ENCODE data around the gene MST1.

The MST1 gene

DNA sequence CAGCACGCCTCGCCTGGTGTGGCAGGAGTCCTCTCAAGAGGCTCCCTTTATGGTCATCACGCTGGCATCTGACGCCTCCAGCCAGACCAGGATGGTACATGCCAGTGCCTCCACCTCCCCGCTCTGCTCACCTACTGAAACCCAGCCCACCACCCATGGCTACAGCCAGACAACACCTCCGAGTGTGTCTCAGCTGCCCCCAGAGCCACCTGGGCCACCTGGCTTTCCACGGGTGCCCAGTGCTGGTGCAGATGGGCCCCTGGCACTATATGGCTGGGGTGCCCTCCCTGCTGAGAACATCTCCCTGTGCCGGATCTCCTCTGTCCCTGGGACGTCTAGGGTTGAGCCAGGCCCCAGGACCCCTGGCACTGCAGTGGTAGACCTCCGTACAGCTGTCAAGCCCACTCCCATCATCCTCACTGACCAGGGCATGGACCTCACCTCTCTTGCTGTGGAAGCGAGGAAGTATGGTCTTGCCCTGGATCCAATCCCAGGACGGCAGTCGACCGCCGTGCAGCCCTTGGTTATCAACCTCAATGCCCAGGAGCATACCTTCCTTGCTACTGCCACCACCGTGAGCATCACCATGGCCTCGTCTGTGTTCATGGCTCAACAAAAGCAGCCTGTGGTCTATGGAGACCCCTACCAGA lies 35.0 kb downstream of the MST1 start:
- no peak for TF ChIP-seq EZH2phosphoT487 (IDR thresholded peaks at IDR 0.05; ENCODE audit: low read depth)
- TF ChIP-seq, protein P1, sequence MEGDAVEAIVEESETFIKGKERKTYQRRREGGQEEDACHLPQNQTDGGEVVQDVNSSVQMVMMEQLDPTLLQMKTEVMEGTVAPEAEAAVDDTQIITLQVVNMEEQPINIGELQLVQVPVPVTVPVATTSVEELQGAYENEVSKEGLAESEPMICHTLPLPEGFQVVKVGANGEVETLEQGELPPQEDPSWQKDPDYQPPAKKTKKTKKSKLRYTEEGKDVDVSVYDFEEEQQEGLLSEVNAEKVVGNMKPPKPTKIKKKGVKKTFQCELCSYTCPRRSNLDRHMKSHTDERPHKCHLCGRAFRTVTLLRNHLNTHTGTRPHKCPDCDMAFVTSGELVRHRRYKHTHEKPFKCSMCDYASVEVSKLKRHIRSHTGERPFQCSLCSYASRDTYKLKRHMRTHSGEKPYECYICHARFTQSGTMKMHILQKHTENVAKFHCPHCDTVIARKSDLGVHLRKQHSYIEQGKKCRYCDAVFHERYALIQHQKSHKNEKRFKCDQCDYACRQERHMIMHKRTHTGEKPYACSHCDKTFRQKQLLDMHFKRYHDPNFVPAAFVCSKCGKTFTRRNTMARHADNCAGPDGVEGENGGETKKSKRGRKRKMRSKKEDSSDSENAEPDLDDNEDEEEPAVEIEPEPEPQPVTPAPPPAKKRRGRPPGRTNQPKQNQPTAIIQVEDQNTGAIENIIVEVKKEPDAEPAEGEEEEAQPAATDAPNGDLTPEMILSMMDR (IDR thresholded peaks at IDR 0.05; ENCODE audit: low read depth, low read length), result no peak
- Histone ChIP-seq H3K9ac (ENCODE audit: low read length) (no peak overlapping the region), H2AFZ (ENCODE audit: low read depth, low read length) (no peak overlapping the region), H4K20me1 (ENCODE audit: insufficient read depth, low read length) (no peaks in the 10 kb centered on the region), H3K36me3 (replicated peaks; ENCODE audit: low read depth, low read length) (no peaks in the 10 kb centered on the region), H3K79me2 (ENCODE audit: low read length) (no peaks in the 10 kb centered on the region), H3K27me3 (ENCODE audit: low read depth, low read length) (no peaks in the 10 kb centered on the region), H3K4me3 (ENCODE audit: low read length) (no peak overlapping the region), H3K9me3 (ENCODE audit: insufficient read depth, low read length) (no peaks in the 10 kb centered on the region), H3K4me2 (ENCODE audit: low read length) (no peak overlapping the region), H3K27ac (ENCODE audit: low read length) (no peak overlapping the region), H3K4me1 (ENCODE audit: low read length) (no peaks in the 10 kb centered on the region)

DNA sequence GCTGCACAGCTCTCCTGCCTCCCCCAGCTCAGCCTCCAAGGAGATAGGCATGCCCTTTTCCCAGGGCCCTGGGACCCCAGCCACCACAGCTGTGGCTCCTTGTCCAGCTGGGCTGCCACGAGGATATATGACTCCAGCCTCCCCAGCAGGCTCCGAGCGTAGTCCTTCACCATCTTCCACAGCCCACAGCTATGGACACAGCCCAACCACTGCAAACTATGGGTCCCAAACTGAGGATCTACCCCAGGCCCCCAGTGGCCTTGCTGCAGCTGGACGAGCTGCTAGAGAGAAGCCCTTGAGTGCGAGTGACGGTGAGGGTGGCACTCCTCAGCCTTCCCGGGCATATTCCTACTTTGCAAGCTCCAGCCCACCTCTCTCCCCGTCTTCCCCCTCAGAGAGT lies 35.7 kb downstream of the MST1 start:
- TF ChIP-seq, protein P1 (IDR thresholded peaks at IDR 0.05; ENCODE audit: low read depth, low read length), result no peak
- no peak for TF ChIP-seq EZH2phosphoT487 (IDR thresholded peaks at IDR 0.05; ENCODE audit: low read depth)
- no peaks in the 10 kb centered on the region for H3K9me3 ChIP-seq (ENCODE audit: insufficient read depth, low read length)
- H3K79me2 ChIP-seq (ENCODE audit: low read length), result no peaks in the 10 kb centered on the region
- H3K4me2 ChIP-seq (ENCODE audit: low read length), result no peak overlapping the region
- no peak overlapping the region for H3K9ac ChIP-seq (ENCODE audit: low read length)
- H3K27ac ChIP-seq (ENCODE audit: low read length), result no peak overlapping the region
- H3K27me3 ChIP-seq (ENCODE audit: low read depth, low read length), result no peaks in the 10 kb centered on the region
- H3K36me3 ChIP-seq (replicated peaks; ENCODE audit: low read depth, low read length), result no peaks in the 10 kb centered on the region
- H3K4me3 ChIP-seq (ENCODE audit: low read length), result no peak overlapping the region
- no peaks in the 10 kb centered on the region for H3K4me1 ChIP-seq (ENCODE audit: low read length)
- no peak overlapping the region for H2AFZ ChIP-seq (ENCODE audit: low read depth, low read length)
- no peaks in the 10 kb centered on the region for H4K20me1 ChIP-seq (ENCODE audit: insufficient read depth, low read length)

DNA sequence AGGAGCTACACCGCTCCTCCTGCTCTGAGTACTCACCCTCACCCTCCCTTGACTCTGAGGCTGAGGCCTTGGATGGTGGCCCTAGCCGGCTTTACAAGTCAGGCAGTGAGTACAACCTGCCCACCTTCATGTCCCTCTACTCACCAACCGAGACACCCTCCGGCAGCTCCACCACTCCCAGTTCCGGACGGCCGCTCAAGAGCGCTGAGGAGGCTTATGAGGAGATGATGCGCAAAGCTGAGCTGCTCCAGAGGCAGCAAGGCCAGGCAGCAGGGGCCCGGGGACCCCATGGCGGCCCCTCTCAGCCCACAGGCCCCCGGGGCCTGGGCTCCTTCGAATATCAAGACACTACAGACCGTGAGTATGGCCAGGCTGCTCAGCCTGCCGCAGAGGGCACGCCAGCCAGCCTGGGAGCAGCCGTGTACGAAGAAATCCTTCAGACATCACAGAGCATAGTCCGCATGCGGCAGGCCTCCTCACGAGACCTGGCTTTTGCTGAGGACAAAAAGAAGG lies 36.3 kb downstream of the MST1 start:
- Histone ChIP-seq H3K4me2 (ENCODE audit: low read length) (no peak overlapping the region), H3K4me3 (ENCODE audit: low read length) (no peak overlapping the region), H3K9ac (ENCODE audit: low read length) (no peak overlapping the region)

DNA sequence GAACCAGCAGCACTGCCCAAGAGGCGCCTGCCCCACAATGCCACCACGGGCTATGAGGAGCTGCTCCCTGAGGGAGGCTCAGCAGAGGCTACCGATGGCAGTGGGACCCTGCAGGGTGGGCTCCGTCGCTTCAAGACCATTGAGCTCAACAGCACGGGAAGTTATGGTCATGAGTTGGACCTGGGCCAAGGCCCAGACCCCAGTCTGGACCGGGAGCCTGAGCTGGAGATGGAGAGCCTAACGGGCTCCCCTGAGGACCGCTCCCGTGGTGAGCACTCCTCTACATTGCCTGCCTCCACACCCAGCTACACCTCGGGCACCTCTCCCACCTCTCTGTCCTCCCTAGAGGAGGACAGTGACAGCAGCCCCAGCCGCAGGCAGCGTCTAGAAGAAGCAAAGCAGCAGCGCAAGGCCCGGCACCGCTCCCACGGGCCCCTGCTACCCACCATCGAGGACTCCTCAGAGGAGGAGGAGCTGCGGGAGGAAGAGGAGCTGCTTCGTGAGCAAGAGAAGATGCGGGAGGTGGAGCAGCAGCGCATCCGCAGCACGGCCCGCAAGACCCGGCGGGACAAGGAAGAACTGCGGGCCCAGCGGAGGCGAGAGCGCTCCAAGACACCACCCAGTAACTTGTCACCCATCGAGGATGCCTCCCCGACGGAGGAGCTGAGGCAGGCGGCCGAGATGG lies 36.9 kb downstream of the MST1 start:
- H2AFZ ChIP-seq (ENCODE audit: low read depth, low read length), result no peak overlapping the region
- H3K9me3 ChIP-seq (ENCODE audit: insufficient read depth, low read length), result no peaks in the 10 kb centered on the region
- H3K9ac ChIP-seq (ENCODE audit: low read length), result no peak overlapping the region
- TF ChIP-seq, protein P1 (IDR thresholded peaks at IDR 0.05; ENCODE audit: low read depth, low read length), result no peak
- no peak for TF ChIP-seq EZH2phosphoT487 (IDR thresholded peaks at IDR 0.05; ENCODE audit: low read depth)
- H4K20me1 ChIP-seq (ENCODE audit: insufficient read depth, low read length), result no peaks in the 10 kb centered on the region
- no peak overlapping the region for H3K4me2 ChIP-seq (ENCODE audit: low read length)
- H3K4me1 ChIP-seq (ENCODE audit: low read length), result no peaks in the 10 kb centered on the region
- no peaks in the 10 kb centered on the region for H3K36me3 ChIP-seq (replicated peaks; ENCODE audit: low read depth, low read length)
- no peaks in the 10 kb centered on the region for H3K79me2 ChIP-seq (ENCODE audit: low read length)
- H3K27me3 ChIP-seq (ENCODE audit: low read depth, low read length), result no peaks in the 10 kb centered on the region
- H3K4me3 ChIP-seq (ENCODE audit: low read length), result no peak overlapping the region
- H3K27ac ChIP-seq (ENCODE audit: low read length), result no peak overlapping the region

More for the DNA sequence above, 36.3 kb downstream of the MST1 start:
- TF ChIP-seq, protein P1 (IDR thresholded peaks at IDR 0.05; ENCODE audit: low read depth, low read length), result no peak
- TF ChIP-seq EZH2phosphoT487 (IDR thresholded peaks at IDR 0.05; ENCODE audit: low read depth), result no peak
- Histone ChIP-seq H4K20me1 (ENCODE audit: insufficient read depth, low read length) (no peaks in the 10 kb centered on the region), H3K27me3 (ENCODE audit: low read depth, low read length) (no peaks in the 10 kb centered on the region), H3K36me3 (replicated peaks; ENCODE audit: low read depth, low read length) (no peaks in the 10 kb centered on the region), H3K79me2 (ENCODE audit: low read length) (no peaks in the 10 kb centered on the region), H3K9me3 (ENCODE audit: insufficient read depth, low read length) (no peaks in the 10 kb centered on the region), H3K4me1 (ENCODE audit: low read length) (no peaks in the 10 kb centered on the region), H3K27ac (ENCODE audit: low read length) (no peak overlapping the region), H2AFZ (ENCODE audit: low read depth, low read length) (no peak overlapping the region)
